IPS-18c (cell line): ENCODE measurements around the gene TUBGCP6.

Source experiments
- H3K4me3 ChIP-seq: 2 replicates; pipeline ENCODE4 v1.7.0; 2013; ENCODE audit warnings: low read depth, mild to moderate bottlenecking, low read length, moderate library complexity; ENCODE audit not compliant: insufficient read depth
- H3K9me3 ChIP-seq: one replicate; pipeline ENCODE4 v1.6.1; 2013; ENCODE audit warnings: mild to moderate bottlenecking, low read length, moderate library complexity; ENCODE audit not compliant: control insufficient read depth, insufficient read depth

TUBGCP6 gene

DNA sequence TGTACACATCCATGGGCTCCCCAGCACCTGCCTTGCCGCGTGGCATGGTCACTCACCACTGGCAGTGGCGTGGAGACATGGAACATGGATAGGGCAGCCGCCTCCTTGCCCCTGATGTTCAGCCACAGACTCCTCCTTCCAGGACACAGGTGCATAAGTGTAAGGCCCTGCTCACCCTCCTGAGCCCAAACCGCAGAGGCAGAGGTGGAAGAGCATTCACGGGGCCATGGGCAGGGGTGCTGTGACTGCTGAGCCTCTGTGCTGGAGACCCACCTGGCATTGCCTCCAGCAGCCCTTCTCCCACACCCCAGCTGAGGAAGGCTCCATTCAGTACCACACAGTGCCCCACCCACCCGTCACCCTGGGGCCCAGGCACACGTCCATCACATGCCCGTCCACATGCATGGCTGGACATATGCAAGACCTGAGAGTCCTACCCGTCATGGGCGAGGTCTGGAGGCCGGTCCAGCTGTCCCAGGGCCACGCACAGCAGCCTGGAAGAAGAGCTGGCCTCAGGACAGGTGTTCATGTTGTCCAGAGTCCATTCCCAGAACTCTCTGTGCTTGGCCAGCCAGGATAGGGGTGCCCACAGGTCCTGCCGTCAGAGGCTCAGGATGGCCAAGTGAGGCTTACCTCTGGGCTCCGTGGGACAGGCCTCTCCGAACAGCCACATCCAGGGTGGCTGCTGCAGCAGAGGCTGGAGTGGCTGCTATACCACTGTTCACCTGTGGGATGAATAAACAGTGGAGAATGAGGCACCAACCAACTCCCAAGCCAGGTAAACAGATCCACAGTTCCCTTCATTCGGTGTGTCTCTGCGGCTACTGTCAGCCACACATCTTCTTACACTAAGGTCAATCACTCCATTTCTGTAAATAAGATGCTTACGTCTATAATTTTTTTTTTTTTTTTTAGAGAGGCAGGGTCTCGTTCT lies 1.7 kb upstream of the TUBGCP6 start:
- Histone ChIP-seq H3K4me3 (peak overlapping the region; percentile 98; the same call in 1 of the 2 replicates), H3K9me3 (no peaks in the 10 kb centered on the region)

DNA sequence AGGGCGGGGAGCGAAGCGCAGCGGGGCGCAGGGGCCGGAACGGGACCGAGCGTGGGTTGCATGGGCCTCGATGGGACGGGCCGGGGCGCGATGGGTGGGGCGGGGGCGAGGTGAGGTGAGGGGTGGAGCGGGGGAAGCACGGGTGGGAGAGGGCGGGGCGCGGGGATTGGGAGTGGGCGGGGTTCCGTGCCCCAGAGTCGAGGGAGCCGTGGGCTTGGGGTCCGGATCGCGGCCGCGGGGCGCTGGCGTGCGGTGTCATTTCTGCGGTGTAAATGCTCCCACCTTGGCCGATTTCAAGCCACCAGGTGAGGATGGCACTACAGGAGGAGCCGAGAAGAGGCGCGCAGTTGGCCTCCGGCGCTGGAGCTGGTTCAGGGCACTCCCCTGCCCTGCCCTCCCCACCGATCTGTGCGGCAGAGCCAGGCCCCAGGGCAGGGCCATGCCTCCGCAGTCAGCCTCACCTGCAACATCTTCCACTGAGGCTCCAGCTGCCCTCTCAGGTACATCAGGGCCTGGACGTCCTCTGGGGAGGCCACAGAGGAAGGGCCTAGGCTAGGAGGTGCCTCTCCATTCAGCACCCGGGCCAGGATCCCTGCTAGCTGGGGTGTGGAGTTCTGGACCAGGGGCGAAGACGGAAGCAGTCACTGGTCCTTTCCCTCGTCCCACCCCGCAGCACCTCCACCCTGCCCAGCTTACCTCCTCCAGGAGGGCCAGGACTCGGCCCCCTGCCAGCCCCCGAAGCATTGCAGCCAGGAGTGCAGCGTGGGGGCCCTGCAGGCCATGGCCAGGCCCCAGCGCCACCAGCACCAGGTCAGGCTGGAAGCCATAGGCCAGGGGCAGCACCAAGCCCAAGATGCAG lies 620 bp upstream of the TUBGCP6 start:
- H3K9me3 ChIP-seq: no peaks in the 10 kb centered on the region
- peak overlapping the region; percentile 98 for H3K4me3 ChIP-seq

DNA sequence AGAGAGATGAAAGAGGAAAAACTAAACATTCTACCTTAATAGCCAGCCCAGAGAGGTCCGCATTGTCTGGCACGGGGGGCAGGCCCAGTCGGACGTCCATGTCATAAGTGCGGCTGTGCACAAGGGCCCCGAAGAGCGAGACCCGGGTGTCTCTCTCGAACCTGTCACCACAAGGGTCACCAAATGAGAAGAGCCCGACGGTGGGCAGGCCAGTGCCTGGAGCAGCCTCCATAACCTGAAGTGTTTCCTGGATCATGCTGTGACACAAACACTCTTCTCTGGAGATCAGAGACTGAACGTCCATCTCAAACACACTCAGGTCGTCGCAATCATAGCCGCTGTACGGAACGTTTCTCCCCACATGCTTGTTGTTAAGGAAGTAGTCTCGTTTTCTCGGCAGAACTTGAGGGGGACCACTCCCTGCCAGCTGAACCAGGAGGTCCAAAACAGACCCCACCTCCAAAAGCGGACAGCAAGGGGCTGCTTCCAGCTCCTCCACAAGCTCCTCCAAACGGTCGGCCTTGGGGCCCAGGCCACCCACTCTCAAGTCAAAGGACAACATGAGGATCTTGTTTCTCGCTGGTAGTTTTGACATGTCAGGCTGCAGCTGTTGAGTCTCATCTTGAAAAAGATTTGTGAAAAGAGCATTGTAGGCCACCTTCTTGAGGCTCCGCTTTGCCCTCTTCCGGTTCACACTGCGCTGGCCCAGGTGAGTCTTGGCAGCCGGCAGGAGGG lies 971 bp downstream of the TUBGCP6 start:
- Histone ChIP-seq H3K9me3 (no peaks in the 10 kb centered on the region), H3K4me3 (peak overlapping the region; percentile 98)

DNA sequence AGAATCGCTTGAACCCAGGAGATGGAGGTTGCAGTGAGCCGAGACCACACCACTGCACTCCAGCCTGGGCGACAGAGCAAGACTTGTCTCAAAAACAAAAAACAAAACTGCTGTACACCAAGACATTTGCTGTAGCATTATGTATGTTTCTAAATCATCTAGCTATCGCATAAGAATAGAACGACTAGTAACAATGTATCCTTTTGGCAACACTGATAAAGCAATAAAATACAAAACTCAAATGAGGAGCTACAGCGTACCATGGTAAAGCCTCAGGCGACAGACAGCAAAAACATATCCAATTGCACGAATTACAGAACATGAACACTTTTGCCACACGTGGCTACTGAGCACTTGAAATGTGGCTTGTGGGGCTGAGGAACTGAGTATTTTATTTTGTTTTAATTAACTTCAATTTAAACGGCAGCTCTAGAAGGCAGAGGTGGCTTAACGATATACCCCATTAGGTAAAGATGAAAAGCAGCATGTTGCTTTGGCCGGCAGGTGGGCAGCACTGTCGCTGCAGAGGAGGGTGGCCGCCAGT lies 2.3 kb downstream of the TUBGCP6 start:
- no peak overlapping the region for H3K4me3 ChIP-seq
- H3K9me3 ChIP-seq: no peaks in the 10 kb centered on the region

DNA sequence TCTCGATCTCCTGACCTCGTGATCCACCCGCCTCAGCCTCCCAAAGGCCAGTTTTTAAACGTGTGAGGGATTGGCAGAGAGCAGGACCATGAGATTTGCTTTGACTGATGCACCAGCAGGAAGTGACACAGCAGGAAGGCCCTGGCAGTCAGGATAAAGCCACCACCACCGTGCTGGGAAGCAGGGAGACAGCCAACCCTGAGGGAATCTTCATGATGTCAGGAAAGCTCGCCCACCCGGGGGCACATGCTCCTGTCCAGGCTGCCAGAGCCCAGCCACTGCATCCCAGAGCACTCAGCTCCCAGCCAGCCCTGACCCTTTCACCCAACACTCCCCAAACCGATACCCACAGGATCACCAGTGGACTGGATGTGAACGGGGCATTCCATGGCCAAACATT lies 6.1 kb downstream of the TUBGCP6 start:
- H3K9me3 ChIP-seq: no peaks in the 10 kb centered on the region
- H3K4me3 ChIP-seq: no peak overlapping the region

DNA sequence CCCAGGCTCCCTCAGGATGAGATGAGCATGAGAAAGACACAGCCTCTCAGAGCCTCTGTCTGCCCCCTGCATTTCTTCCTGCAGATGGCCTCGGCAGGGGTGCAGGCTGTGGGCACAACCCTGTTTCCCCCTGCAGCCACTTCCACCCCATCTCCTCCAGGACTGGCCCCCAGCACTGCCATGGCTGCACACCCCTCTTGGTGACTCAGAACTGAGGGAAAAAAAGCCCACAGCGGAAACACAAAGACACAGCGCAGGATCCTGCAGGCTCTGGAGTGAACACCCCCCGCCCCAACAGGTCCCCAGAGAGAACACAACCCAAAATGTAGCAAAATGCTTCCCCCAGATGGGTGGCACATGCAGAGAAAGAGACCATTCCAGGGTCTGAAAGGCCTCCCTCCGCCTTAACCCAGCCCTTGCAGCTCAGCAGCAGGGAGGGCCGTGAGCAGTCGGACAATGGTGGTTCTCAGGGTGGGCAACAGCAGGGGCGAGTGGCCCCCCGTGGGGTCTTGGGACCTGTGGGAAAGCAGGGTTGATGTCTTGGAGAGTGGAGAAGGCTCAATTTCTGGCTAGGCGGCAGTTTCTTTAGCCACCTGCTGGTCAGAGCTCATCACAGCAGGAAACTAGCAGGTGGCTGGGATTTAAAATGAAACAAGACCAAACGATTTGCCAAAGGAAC lies 8.0 kb downstream of the TUBGCP6 start:
- no peaks in the 10 kb centered on the region for H3K9me3 ChIP-seq
- no peak overlapping the region for H3K4me3 ChIP-seq

DNA sequence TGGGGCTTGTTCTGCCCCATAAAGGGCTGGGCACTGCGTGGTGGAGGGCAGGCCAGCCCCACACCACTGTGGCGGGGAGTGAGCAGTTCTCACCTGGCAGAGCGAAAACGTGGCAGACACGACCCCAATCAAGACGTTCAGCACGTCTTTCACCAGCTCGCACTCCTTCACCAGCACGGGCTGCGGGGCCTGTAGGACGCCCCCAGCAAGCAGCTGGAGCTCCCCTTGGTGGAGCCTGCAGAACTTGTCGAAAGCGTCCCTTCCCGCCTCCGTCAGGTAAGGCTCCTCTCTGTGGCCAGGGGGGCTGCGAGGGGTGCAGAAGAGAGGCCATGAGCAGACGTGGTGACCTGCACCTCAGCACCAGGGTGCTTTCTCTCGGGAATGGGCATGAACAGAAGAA lies 11.6 kb downstream of the TUBGCP6 start:
- Histone ChIP-seq H3K4me3 (no peak overlapping the region), H3K9me3 (no peaks in the 10 kb centered on the region)

DNA sequence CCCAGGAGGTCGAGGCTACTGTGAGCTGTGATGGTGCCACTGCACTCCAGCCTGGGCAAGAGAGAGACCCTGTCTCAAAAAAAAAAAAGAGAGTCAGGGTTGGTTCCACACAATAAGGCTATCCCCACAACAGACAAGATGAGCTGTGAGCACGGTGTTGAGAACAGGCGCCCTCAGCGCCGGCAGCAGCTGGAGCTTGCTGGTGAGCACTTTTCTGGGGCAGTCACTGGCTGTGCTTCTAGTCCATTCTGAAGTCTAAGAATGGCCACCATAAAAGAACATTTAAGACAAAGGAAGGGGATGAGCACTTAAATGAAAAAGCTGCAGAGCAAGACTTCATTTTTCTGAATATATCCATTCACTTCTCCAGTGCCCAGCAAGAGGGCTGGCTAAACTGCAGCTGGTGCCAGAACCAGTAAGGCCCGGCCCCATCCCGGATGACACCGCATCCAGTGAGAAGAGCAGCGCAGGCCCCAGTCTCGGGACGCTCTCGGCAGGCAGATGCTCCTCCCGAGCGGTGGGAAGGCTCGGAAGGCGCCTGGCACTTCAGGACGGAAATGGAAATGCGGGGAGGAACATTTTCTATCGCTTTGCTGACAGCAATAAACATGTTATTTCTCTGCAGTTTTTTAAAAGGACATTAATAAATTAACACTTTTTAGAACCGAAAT lies 12.2 kb downstream of the TUBGCP6 start:
- Histone ChIP-seq H3K9me3 (no peaks in the 10 kb centered on the region), H3K4me3 (no peak overlapping the region)

DNA sequence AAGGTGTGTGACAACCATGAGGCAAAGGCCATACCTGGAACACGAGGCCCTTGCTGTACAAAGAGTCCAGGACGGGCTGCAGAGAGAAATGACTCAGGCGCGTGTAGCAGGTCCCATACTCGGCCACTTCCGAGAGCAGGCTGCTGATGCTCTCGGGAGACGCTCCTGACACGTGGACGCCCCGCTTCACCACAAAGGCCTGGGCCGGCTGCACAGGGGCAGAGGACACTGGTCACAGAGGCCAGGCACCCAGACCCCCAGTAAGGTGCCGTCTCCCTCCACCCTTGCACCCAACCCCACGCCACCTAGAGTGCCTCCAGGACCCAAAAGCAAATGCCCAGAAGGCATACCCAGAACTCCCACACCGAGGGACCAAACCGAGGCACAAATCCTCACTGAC lies 15.5 kb downstream of the TUBGCP6 start:
- H3K4me3 ChIP-seq: no peak overlapping the region
- H3K9me3 ChIP-seq: no peaks in the 10 kb centered on the region

DNA sequence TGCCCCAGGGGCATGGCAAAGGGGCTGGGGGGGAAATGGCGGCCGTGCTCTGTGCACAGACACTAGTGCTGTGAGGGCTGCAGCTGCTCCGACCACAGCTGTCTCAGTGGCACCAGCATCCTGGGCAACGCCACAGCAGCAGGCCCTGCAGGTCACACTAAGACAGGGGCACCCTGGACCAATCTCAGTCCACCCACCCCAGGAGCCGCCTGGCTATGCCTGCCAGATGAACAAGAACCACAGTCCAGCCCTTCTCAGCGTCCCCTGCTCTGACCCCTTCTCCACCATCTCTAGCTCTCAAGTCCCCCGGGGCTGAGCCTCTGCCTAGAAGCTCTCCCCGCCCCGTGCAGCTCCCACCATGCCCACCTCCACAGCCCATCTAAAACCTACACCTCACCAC lies 16.5 kb downstream of the TUBGCP6 start:
- Histone ChIP-seq H3K4me3 (no peak overlapping the region), H3K9me3 (no peaks in the 10 kb centered on the region)

DNA sequence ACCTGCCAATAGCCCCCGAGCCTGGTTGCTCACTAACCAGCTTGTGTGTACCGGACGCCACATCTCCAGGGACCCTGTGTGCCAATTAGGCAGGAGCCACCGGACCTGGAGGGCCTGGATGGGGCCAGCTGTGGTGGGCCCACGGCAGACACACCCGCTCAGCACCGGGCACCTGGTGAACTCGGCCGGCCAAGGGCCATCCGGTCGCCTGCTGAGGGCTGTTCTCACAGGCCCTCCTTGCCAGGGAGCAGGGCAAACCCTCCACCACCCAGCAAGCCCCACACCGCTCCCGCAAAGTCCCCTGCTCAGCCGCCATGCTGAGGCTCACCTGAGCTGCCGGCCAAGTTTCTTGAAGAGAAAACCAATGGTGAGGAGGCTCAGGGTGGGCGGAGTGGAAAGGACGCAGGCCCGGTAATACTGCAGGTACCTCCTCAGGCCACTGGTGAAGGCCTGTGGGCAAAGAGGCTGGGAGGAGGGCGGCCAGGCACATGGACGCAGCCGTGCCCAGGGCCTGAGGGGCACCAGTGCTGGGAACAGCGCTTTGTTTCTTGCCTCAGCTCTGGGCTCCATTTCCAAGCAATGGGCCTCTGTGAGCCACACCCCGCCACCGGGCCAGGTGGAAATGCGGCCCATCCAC lies 17.1 kb downstream of the TUBGCP6 start:
- Histone ChIP-seq H3K4me3 (no peak overlapping the region), H3K9me3 (no peaks in the 10 kb centered on the region)

DNA sequence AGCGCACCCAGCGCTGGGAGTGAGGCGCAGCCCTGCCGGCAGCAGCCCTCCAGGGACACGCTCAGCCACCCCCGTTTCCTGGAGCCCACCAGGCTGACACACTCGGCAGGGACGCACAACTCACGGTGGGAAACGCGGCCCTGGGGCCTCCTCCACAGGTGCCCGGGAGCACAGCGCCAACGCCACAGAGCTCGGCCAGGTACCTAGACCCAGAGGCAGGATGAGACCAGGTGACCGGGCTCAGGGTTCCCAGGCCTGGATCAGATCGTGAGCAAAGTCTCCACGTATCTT lies 18.0 kb downstream of the TUBGCP6 start:
- H3K9me3 ChIP-seq: no peaks in the 10 kb centered on the region
- H3K4me3 ChIP-seq: no peak overlapping the region

DNA sequence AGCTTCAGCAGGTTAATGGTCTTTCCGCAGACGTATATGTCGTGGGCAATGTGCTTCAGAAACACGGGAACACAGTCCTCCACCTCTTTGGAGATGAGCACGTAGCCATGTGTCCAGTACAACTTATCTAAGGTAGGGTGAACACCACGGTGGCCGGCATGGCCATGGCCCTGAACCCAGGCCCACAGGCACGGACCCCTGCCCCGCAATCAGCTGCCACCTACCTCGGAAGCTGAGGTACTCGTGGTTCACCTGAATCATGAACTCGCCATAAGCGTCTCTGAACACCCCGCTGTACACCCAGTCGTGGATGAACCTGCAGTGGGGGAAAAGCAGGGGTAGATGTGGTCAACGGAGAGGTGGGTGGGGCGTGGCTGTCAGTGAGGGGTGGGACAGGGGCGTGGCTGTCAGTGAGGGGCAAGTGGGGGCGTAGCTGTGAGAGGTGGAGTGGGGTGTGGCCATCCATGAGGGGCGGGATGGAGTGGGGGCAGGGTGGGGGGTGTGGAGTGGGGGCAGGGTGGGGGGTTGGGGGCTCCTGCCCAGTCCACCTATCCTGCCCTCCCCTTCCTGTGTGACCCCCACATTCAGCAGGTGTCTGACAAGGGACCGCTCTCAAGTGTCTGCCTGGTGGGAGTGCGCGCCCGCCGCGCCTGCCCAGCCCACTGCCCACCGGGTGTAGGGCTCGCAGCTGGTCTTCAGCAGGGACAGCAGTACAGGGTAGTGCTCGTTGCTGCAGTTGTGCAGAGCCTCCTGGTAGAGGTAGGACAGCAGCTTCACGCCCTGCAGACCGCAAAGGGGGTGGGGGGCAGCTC lies 18.6 kb downstream of the TUBGCP6 start:
- peaks cover 2% of the 10 kb centered on the region for H3K9me3 ChIP-seq
- H3K4me3 ChIP-seq: no peak overlapping the region

DNA sequence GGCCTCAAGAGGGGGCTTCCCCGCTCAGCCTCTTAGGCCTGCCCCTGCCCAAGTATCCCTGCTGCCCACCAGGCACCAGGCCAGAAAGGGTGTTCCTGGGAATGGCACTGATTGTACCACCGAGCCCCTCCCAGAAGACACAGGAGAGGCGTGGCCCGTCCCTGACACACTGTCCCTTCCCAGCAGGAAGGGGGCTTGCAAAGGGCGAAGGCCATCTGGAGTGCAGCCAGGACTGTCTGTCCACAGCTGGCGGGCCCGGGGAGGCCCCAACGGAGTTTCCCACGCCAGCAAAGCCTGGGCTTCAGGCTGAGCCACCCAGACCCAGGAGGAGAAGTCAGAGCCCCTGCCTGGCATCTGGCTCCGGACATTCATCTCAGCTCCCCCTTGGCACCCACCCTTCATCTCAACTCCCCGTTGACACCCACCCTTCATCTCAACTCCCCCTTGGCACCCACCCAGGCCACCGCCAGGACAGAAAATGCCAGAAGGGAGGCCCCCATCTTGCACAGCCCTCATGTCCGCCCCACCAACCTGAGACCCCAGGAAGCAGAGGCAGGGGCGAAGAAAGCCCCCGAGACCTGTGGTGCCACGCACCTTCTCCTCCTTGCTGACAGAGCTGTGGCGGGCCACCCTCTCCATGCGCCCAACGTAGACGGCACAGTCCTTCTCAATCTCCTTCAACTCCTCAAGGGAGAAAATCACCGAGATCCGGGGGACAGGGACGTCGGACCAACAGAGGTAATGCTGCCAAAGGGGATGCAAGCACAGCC lies 19.4 kb downstream of the TUBGCP6 start:
- H3K9me3 ChIP-seq: peaks cover 2% of the 10 kb centered on the region
- H3K4me3 ChIP-seq: no peak overlapping the region

DNA sequence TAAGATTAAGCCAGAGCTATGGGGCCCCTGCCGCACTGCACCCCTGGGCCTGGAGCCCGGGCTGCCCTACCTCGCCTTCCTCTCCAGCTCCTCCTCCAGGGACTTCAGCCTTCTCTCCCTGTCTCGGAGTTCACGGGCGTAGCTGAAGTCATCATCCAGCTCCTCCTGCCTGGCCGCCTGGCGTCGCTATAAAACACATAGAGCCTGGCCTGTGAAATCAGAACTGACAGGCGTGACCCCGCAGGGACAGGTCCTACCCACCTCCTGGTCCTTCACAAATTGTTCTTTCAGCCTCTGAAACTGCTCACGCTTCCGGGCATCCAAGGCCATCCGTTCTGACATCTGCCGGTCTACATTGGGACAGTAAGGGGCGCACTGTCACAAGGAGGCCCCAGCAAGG lies 20.8 kb downstream of the TUBGCP6 start:
- Histone ChIP-seq H3K9me3 (peaks cover 2% of the 10 kb centered on the region), H3K4me3 (no peak overlapping the region; the same call in 1 of the 2 replicates)
